Keratinocyte (primary cell): ENCODE data around the gene CPNE1.

Experiments used
- CTCF ChIP-seq, 3 experiments: IDR thresholded peaks in 1 of 3; conservative IDR thresholded peaks in 1 of 3; optimal IDR thresholded peaks in 1 of 3; 2 replicates in 2 of 3; 3 replicates in 1 of 3; pipeline versions ENCODE3 to v1.5.1; 2011; ENCODE audit warnings: low read length in 3 of 3, mild to moderate bottlenecking in 3 of 3, moderate library complexity in 2 of 3, control low read depth in 1 of 3, inconsistent platforms in 1 of 3; ENCODE audit not compliant: insufficient read depth in 2 of 3; ENCODE audit errors: extremely low read depth in 1 of 3
- EZH2 ChIP-seq: IDR thresholded peaks from one replicate; pipeline ENCODE4 v1.6.1; 2012; ENCODE audit warnings: inconsistent platforms, mild to moderate bottlenecking, low read length, moderate library complexity

- TF ChIP-seq CTCF (optimal IDR thresholded peaks at IDR 0.05 in 1 of 3, IDR thresholded peaks at IDR 0.05 in 1 of 3, conservative IDR thresholded peaks at IDR 0.05 in 1 of 3; ENCODE audit: extremely low read depth in 1 of 3, insufficient read depth in 2 of 3, low read length in 3 of 3) (no peak), EZH2 (no peak)
Observed at GRCh38 chr20:35636095-35636494, 28.6 kb downstream of the CPNE1 start.
